HL-60 (cell line): ENCODE measurements around the gene CNNM3.

ENCODE experiments used
- GABPA ChIP-seq: IDR thresholded peaks from 2 replicates; pipeline ENCODE4 v1.6.1; 2012; ENCODE audit warnings: low read depth
- TF ChIP-seq, protein P1 (sequence below): IDR thresholded peaks from one replicate; pipeline ENCODE4 v1.5.1; 2011; ENCODE audit warnings: low read length, control low read depth, inconsistent platforms; ENCODE audit not compliant: insufficient read depth

- TF ChIP-seq, protein P1, sequence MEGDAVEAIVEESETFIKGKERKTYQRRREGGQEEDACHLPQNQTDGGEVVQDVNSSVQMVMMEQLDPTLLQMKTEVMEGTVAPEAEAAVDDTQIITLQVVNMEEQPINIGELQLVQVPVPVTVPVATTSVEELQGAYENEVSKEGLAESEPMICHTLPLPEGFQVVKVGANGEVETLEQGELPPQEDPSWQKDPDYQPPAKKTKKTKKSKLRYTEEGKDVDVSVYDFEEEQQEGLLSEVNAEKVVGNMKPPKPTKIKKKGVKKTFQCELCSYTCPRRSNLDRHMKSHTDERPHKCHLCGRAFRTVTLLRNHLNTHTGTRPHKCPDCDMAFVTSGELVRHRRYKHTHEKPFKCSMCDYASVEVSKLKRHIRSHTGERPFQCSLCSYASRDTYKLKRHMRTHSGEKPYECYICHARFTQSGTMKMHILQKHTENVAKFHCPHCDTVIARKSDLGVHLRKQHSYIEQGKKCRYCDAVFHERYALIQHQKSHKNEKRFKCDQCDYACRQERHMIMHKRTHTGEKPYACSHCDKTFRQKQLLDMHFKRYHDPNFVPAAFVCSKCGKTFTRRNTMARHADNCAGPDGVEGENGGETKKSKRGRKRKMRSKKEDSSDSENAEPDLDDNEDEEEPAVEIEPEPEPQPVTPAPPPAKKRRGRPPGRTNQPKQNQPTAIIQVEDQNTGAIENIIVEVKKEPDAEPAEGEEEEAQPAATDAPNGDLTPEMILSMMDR: no peak
- no peak for TF ChIP-seq GABPA
Measured at GRCh38 chr2:96859681-96860064, 43.6 kb downstream of the CNNM3 start.
